Osteoblast (primary cell): ENCODE results near the gene PLAAT4. TPM values are rescaled to one million over a fixed set of nuclear protein-coding genes. Genes with fewer than 3 reads are reported as not detected.

ENCODE experiments used
- DNase-seq: peaks from one replicate; pipeline ENCODE4 v3.0.0; 2011; ENCODE audit warnings: low spot score, mixed read lengths; ENCODE audit not compliant: insufficient read length; ENCODE audit errors: missing footprints
- H2AFZ ChIP-seq: 2 replicates; pipeline ENCODE4 v1.6.0; 2011; ENCODE audit warnings: mild to moderate bottlenecking, low read length
- H3K27ac ChIP-seq: 2 replicates; pipeline ENCODE4 v1.5.1; 2011; ENCODE audit warnings: mild to moderate bottlenecking, low read depth, low read length, moderate library complexity
- H3K27me3 ChIP-seq: 2 replicates; pipeline ENCODE4 v1.6.0; 2012; ENCODE audit warnings: mild to moderate bottlenecking, control low read depth, inconsistent platforms, low read length, moderate library complexity; ENCODE audit not compliant: insufficient read depth
- H3K36me3 ChIP-seq: 2 replicates; pipeline ENCODE4 v1.5.1; 2011; ENCODE audit warnings: mild to moderate bottlenecking, low read length, control low read depth, moderate library complexity; ENCODE audit not compliant: insufficient read depth
- H3K4me1 ChIP-seq: 2 replicates; pipeline ENCODE4 v1.5.1; 2011; ENCODE audit warnings: mild to moderate bottlenecking, low read length, control low read depth, moderate library complexity; ENCODE audit not compliant: insufficient read depth
- H3K4me2 ChIP-seq: 2 replicates; pipeline ENCODE4 v1.6.0; 2011; ENCODE audit warnings: mild to moderate bottlenecking, low read length; ENCODE audit not compliant: insufficient read depth
- H3K4me3 ChIP-seq: fragments of 200-600 bp; sonication (generic); 3 replicates; pipeline ENCODE4 v1.5.1; 2012; ENCODE audit warnings: mild to moderate bottlenecking, low read length, inconsistent platforms; ENCODE audit not compliant: insufficient read depth
- H3K79me2 ChIP-seq: 2 replicates; pipeline ENCODE4 v1.6.0; 2012; ENCODE audit warnings: mild to moderate bottlenecking, low read length, control low read depth, inconsistent platforms; ENCODE audit not compliant: insufficient read depth
- H3K9me3 ChIP-seq: 2 replicates; pipeline ENCODE4 v1.5.1; 2011; ENCODE audit warnings: low read depth, low read length, control low read depth
- H4K20me1 ChIP-seq: 2 replicates; pipeline ENCODE4 v1.6.0; 2012; ENCODE audit warnings: mild to moderate bottlenecking, low read length, control low read depth; ENCODE audit not compliant: insufficient read depth
- total RNA-seq: library from RNA; depleted of rRNA; stranded (reverse); fragments of >200 nt; gene quantifications from 2 replicates; pipeline ENCODE4 v1.2.3, GENCODE V29; 2012
- TF ChIP-seq, protein P1 (sequence below): IDR thresholded peaks from 2 replicates; pipeline ENCODE4 v1.5.1; 2011; ENCODE audit warnings: mild to moderate bottlenecking, low read depth, low read length, moderate library complexity; ENCODE audit errors: extremely low read depth

Gene PLAAT4
- total RNA-seq, 1 donor, result 26.1 TPM

DNA sequence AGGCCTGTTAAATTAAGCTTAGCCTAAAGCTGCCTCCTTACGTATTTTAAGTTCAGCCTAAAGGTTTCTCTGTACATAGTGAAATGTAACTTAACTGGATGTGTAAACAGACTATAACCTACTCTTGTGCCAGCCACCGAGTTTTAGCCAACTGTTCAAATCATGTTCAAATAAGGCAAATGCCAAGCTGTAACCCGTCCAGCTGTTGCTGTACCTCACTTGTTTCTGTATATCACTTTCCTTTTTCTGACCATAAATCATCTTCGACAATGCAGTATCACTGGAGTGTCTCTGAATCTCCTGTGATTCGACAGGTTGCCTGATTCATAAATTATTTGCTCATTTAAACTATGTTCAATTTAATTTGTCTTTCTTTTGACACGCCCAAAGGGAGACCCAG, 41.6 kb upstream of the PLAAT4 start:
- no peak for DNase-seq

GRCh38 chr11:63499874-63500273, 36.7 kb upstream of the PLAAT4 start:
- Histone ChIP-seq H3K4me2 (no peak overlapping the region), H3K9me3 (peaks cover 2% of the 10 kb centered on the region), H3K27ac (no peak overlapping the region), H2AFZ (no peak overlapping the region), H3K4me3 (no peak overlapping the region), H3K79me2 (no peaks in the 10 kb centered on the region), H4K20me1 (no peaks in the 10 kb centered on the region), H3K4me1 (no peaks in the 10 kb centered on the region), H3K27me3 (peaks cover 7% of the 10 kb centered on the region), H3K36me3 (no peaks in the 10 kb centered on the region)
- no peak for DNase-seq
- TF ChIP-seq, protein P1, sequence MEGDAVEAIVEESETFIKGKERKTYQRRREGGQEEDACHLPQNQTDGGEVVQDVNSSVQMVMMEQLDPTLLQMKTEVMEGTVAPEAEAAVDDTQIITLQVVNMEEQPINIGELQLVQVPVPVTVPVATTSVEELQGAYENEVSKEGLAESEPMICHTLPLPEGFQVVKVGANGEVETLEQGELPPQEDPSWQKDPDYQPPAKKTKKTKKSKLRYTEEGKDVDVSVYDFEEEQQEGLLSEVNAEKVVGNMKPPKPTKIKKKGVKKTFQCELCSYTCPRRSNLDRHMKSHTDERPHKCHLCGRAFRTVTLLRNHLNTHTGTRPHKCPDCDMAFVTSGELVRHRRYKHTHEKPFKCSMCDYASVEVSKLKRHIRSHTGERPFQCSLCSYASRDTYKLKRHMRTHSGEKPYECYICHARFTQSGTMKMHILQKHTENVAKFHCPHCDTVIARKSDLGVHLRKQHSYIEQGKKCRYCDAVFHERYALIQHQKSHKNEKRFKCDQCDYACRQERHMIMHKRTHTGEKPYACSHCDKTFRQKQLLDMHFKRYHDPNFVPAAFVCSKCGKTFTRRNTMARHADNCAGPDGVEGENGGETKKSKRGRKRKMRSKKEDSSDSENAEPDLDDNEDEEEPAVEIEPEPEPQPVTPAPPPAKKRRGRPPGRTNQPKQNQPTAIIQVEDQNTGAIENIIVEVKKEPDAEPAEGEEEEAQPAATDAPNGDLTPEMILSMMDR, result no peak

More for the DNA sequence above, 41.6 kb upstream of the PLAAT4 start:
- TF ChIP-seq, protein P1, result no peak
- H3K79me2 ChIP-seq, result no peaks in the 10 kb centered on the region
- no peaks in the 10 kb centered on the region for H3K36me3 ChIP-seq
- no peak overlapping the region for H3K4me2 ChIP-seq
- H2AFZ ChIP-seq, result no peak overlapping the region
- H3K27me3 ChIP-seq, result peaks cover 41% of the 10 kb centered on the region
- peaks cover 2% of the 10 kb centered on the region for H3K9me3 ChIP-seq
- H4K20me1 ChIP-seq, result no peaks in the 10 kb centered on the region
- no peak overlapping the region for H3K4me3 ChIP-seq
- H3K4me1 ChIP-seq, result peaks cover 3% of the 10 kb centered on the region
- no peak overlapping the region for H3K27ac ChIP-seq

GRCh38 chr11:63501236-63501635, 35.4 kb upstream of the PLAAT4 start:
- H3K27ac ChIP-seq, result no peak overlapping the region
- no peak overlapping the region for H3K4me2 ChIP-seq
- H3K36me3 ChIP-seq, result no peaks in the 10 kb centered on the region
- no peaks in the 10 kb centered on the region for H3K79me2 ChIP-seq
- peaks cover 7% of the 10 kb centered on the region for H3K27me3 ChIP-seq
- H3K4me3 ChIP-seq, result no peak overlapping the region
- H4K20me1 ChIP-seq, result no peaks in the 10 kb centered on the region
- peaks cover 2% of the 10 kb centered on the region for H3K9me3 ChIP-seq
- H2AFZ ChIP-seq, result no peak overlapping the region
- TF ChIP-seq, protein P1, result no peak
- no peak for DNase-seq
- no peaks in the 10 kb centered on the region for H3K4me1 ChIP-seq

DNA sequence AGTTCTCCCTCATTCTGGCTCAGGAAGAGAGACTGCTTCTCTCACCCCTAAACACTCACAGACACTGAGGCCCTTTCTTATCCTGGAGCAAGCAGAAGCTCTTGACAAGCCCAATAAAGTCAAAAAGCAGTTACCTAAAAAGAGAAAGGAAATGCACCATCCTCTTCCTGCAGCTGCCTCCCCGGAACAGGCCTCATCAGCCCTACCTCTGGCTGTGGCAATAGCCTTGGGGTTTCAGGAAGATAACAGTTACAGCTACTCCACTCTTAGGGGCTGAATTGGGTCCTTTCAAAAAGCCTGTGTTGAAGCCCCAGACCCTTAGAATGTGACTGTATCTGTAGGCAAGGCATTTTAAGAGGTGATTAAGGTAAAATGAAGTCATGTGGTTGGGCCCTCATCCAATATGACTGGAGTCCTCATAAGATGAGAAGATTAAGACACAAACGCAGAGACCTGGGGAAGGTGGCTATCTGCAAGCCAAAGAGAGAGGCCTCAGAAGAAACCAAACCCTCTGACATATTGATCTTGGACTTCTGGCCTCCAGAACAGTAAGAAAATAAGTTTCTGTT, 34.3 kb upstream of the PLAAT4 start:
- Histone ChIP-seq H3K27ac (no peak overlapping the region), H2AFZ (no peak overlapping the region), H3K9me3 (peaks cover 2% of the 10 kb centered on the region), H4K20me1 (no peaks in the 10 kb centered on the region), H3K4me2 (no peak overlapping the region), H3K4me3 (no peak overlapping the region), H3K27me3 (peaks cover 4% of the 10 kb centered on the region), H3K36me3 (no peaks in the 10 kb centered on the region), H3K4me1 (no peaks in the 10 kb centered on the region), H3K79me2 (no peaks in the 10 kb centered on the region)
- no peak for DNase-seq
- TF ChIP-seq, protein P1, result no peak
